ENCODE measurements around the gene GNG8.
"Not testable (repeated sequence)": the region's sequence is repeated elsewhere in the genome, so short reads cannot be mapped to it uniquely, and the experiment has no call there.

Gene GNG8

DNA sequence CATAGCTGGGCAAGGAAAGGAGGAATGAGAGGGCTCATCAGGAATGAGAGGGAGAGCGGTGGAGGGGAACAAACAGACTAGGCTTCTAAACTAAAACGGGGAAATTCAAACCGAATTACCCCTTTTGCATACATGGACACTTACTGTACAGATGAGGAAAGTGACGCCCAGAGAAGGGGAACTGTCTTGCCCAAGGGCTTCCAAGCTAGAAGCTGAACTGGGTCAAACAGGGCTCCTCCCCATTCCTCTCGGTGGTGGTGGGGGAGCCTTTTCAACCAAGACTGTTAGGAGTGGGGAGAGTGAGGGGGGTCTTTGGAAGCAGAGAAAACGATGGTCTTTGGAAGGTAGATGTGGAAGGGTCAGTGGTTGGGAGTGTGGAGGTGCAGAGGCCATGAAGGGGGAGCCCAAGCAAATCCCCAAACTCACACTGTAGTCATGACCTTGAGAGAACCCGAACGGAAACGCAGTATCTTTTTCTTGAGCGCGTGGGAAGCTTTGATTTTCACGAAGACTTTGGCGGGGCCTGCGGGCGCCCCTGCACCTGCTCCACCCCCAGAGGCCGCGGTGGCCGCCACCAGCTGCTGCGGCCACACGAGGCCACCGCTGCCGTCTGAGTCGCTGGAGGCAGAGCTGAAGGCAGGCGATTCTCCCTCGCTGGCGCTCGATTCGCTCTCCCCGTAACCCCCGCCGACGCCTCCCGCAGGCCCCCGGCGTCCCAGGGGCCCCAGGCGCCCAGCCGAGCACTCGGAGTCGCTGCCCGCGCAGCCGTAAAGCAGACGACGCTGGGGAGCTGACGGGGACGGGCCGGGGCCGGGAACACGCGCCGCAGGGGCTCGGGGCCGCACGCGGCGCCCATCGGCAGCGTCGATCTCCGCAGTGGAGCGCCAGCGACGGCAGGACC is 12.3 kb upstream of the GNG8 start:
- DNase-seq (ENCODE audit: low read depth in 1 of 2, low spot score in 1 of 2) = no peak

DNA sequence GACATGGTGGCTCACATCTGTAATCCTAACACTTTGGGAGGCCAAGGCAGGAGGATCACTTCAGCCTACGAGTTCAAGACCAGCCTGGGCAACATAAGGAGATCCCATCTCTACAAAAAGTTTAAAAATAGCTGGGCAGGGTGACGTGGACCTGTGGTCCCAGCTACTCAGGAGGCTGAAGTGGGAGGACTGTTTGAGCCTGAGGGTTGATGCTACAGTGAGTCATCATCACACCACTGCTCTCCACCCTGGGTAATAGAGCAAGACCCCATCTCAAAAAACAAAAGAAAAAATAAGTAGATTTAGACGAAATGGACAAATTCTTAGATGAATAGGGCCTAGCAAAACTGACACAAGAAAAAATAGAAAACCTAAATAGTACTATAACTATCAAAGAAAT is 10.4 kb upstream of the GNG8 start:
- no peak for DNase-seq (ENCODE audit: low read depth in 1 of 2, low spot score in 1 of 2)

- DNase-seq (ENCODE audit: low read depth in 1 of 2, low spot score in 1 of 2) = no peak
Measured at GRCh38 chr19:46644720-46645119, 8.7 kb upstream of the GNG8 start.

DNA sequence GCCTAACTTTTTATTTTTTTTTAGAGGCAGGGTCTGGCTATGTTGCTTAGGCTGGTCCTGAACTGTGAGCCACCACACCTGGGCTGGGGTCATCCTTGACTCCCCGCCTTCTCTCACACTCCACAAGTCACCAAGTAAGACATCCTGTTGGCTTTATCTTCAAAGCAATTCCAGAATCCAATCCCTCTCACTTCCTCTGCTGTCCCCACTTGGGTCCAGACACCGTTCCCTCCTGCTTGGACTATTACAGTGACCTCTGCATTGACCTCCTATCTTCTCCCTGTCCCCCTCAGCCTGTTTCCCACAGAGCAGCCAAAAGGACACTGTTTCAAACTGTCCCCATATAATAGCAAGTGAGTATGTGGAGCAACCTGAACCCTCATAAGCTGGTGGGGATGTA is 4.7 kb upstream of the GNG8 start:
- no peak for DNase-seq (ENCODE audit: low read depth in 1 of 2, low spot score in 1 of 2)

DNA sequence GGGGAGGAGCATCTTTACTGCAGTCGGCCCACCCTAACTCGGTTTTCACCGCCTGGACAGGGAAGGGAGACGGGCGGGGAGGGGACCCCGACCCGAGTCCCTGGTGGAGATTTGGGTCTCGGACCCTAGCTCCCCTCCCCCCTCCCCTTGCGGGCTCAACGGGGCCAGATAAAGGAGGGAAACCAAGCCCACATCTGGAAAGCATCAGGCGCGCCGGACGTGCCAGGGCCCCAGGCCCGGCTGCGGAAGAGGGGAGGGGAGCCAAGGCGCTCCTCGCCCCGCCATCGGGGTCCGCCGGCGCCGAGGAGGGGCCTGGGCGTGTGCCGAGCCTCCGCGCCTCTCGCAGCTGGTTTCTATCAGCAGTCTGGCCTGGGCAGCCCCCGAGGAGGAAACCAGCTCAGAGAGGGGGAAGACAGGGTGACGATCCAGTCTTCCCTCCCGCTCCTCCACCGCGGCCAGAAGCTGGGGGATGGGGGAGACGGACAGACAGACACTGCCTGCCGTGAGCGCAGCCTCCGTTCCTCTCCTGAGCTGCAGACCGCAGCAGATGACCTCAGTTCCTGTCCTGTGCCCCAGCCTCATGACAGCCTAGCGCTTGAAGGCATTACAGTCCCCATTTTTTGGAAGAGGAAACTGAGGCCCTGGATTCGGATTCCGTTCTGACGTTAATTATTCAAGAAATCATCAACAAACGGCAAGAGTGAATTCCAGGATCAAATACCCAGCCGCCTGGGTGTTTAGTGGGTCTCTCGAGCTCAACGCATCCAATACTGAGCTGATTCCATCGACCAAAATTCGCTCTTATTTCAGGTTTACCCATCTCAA is 3.6 kb upstream of the GNG8 start:
- no peak for DNase-seq (ENCODE audit: low read depth in 1 of 2, low spot score in 1 of 2)

DNA sequence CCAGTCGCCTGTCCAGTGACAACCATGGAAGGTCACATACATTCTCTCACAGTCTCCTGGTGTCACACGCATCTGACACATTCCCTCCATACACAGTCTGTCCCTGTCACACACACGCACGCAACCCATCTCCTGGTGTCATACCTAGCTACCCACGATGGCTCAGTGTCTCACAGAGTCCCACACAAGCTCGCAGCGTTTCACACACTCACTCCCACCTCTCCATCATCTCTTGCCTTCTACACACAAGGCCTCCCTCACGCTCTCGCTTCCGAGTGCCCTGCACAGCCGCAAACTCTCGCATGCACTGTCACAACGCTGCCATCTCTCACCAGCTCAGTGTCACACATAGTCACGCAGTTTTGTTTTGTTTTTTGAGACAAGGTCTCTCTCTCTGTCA is 1.2 kb upstream of the GNG8 start:
- DNase-seq (ENCODE audit: low read depth in 1 of 2, low spot score in 1 of 2) = no peak

GRCh38 chr19:46634656-46635218 is 1.3 kb downstream of the GNG8 start:
- no peak for DNase-seq (ENCODE audit: low read depth in 1 of 2, low spot score in 1 of 2)

DNA sequence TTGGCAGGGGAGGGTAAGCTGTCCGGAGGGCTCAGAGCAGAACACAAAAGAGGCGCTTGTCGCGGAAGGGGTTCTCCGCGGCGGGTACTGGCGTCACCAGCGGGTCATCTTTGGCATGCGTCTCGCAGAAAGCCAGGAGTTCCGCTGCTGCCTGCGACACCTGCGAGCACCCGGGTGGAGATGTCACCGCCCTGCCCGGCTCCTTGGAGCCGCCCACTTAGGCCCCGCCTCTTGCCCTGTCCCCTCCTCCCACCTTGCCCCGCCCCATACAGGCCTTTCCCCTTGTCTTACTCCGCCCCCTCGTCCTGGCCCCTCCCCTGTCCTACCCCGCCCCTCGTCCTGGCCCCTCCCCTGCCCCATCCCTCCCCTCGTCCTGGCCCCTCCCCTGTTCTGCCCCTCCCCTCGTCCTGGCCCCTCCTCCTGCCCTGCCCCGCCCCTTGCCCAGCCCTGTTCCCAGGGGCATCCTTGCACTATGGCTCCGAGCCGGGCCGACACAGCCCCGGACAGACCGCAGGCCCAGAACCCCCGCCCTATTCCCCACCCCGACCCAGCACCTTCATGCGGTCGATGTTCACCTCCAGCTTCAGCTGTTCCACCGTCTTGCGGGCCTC is 1.9 kb downstream of the GNG8 start:
- peak; percentile 89 to 91 for DNase-seq (ENCODE audit: low read depth in 1 of 2, low spot score in 1 of 2)

- no peak for DNase-seq (ENCODE audit: low read depth in 1 of 2, low spot score in 1 of 2)
Measured at GRCh38 chr19:46633130-46633529, 2.9 kb downstream of the GNG8 start.

DNA sequence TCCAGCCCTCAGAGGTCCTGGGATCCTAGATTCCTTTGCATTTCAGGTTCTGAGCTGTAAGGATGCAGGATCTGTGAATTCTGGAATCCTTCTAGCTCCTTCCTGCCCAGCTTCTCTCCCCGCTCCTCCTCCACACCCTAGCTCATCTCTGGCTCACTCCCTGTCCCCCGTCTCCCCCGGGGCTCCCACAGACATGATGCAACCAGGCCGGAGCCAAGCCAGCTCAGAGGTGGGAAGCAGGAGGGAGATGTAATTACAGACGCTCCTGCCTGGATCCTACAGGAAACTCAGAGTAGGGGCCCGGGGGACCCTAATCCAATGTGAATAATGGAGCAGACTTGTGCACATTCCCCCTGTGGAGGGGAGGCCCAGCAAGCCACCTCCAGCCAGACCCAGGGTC is 4.5 kb downstream of the GNG8 start:
- no peak for DNase-seq (ENCODE audit: low read depth in 1 of 2, low spot score in 1 of 2)

GRCh38 chr19:46630586-46631205 is 5.3 kb downstream of the GNG8 start:
- DNase-seq (ENCODE audit: low read depth in 1 of 2, low spot score in 1 of 2) = no peak

GRCh38 chr19:46629546-46630025 is 6.4 kb downstream of the GNG8 start:
- DNase-seq (ENCODE audit: low read depth in 1 of 2, low spot score in 1 of 2) = no peak

DNA sequence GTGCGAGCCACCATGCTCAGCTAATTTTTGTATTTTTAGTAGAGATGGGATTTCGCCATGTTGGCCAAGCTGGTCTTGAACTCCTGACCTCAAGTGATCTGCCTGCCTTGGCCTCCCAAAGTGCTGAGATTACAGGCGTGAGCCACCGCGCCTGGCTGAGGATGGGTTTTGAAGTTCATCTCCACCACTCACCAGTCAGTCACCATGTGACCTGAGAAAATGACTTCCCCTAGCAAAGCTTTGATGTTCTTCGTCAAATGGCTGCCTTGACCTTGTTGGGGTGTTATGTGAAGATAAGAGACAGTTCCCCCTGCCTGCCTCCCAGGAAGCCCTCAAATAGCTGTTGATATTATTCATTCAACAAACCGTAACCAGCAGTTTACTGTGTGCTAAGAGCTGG is 7.0 kb downstream of the GNG8 start:
- DNase-seq (ENCODE audit: low read depth in 1 of 2, low spot score in 1 of 2) = not testable (repeated sequence)

DNA sequence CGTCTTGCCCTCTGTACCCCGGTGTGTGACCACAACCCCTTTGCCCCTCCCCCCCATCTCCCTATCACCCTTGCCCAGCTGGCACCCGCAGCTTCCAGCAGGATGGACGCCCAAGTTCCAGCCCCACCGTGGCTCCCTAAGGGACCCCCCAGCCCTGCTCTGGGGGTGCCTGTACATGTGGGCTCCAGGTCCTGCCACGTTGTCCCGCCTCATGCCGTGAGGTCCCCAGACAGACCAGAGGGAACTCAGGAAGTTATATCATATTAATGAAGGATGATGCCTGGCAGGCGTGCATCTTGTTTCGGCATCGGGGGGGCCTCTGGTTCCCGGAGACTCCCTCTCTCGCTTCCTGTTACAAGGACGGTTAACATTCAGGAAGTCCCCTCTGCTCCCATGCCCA is 9.6 kb downstream of the GNG8 start:
- no peak for DNase-seq (ENCODE audit: low read depth in 1 of 2, low spot score in 1 of 2)

DNA sequence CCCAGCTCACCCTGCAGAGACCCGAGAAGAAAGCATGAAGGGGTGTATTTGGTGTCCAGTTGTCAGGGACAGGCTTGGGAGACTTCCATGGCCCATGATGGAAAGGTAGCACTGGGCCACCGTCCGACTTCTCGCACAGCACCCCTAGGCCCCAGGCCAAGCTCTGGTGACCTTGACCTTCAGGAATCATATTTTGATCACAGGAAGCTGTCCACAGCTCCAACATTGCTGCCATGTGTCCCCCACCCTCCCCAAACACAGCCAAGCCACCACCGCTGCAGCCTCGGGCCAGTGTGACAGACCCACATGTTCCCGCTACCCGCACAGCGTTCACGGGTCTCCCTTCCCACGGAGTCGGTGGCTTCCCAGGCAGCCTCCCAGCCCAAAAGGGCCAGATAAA is 10.3 kb downstream of the GNG8 start:
- DNase-seq (ENCODE audit: low read depth in 1 of 2, low spot score in 1 of 2) = no peak

DNA sequence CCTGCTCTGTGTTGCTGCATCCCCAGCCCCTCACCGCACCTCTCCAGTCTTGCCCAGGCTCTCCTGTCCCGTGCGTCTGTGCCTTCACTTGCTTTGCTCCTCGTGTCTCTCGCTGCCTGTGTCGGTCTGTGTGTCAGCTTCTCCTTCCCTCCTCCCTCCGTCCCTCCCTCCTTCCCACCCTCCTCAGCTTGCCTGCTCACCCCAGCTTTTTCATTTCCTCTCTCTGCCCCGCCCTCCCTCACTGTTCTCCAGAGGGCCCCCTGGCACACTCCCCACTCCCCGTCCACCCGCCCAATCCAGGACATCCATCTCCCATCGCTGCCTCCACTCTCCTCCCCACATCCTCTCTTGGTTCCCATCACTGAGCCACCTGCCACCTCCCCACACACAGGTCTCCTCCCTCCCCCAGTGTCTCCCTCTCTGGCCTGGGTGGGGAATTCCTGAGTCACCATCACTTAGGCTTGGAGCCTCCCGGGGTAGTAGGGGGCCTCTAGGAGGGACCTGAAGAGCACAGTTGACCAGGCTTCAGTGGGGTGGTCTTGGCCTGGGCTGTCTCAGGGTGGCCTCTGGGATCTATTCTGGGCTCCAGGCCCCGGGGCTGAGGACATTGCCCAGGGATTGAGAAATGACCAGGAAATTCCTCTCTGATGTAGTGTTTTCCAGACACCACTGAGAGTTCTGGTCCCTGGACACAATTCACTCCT is 10.9 kb downstream of the GNG8 start, which contains the start of gene PTGIR:
Gene PTGIR, minus strand, starts transcription at position 132 of the 704 bp plus-strand sequence. CDS start 864 bp downstream, outside the sequence.
- no peak for DNase-seq (ENCODE audit: low read depth in 1 of 2, low spot score in 1 of 2)

- DNase-seq (ENCODE audit: low read depth in 1 of 2, low spot score in 1 of 2) = no peak
Measured at GRCh38 chr19:46623915-46624502, 12.0 kb downstream of the GNG8 start.

DNA sequence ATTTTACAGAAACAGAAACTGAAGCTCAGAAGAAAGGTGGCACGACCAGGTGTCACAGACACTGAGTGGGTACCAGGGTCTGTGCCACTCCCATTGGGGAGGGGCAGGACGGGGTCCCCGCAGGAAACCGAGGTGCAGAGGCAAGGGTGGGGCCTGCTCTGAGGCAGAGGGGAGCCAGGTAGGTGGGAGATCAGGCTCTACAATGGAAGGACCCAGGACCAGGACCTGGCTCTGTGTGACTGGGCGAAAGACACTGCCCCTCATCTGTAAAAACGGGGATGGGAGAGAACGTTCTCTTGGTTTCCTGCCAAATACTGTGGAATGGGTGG is 13.9 kb downstream of the GNG8 start:
- DNase-seq (ENCODE audit: low read depth in 1 of 2, low spot score in 1 of 2) = no peak

DNA sequence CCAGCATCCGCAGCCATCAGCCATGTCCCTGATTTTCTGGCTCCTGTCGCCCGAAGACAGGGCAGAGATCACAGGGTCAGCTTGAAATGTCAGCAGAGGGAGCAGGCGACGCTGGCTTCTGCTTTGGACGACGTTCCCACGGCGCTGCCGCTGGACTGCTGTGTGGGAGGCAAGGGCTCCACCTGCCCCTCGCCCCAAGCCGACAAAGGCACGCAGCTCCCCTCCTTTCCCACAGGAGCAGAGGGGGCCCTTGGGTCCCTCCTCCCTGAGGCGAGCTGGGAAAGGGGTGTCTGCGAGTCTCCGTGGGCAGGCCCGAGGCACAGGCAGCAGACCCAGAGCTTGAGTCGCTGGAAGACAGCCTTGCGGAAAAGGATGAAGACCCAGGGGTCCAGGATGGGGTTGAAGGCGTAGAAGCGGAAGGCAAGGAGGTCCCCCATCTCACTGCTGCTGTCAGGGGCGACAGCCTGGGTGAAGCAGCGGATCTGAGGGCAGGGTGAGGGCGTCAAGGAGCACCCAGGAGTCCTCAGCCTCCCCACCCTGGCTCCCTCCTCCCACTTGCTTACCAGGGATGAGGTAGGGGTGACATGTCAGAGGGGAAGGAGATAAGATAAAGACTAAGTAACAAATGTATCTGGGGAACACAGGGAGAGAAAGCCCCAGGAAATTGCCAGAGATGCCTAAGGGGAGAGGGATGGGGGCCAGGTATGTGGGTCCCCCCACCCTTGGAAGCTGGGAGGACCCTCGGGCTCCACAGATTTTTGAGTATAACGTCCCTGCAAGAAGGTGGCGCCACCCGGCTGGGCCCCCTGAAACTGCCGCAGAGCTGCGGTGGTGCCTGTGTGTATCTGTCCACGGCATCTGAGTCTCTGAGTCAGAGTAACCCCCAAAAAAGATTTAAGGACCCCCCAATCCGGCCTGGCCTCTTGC is 14.5 kb downstream of the GNG8 start:
- DNase-seq (ENCODE audit: low read depth in 1 of 2, low spot score in 1 of 2) = no peak
